HEK293T (cell line): ENCODE measurements around the gene SEL1L.

ENCODE experiments used
- ARNT ChIP-seq: fragments of 450-650 bp; IDR thresholded peaks from 2 replicates; pipeline ENCODE4 v1.6.1; 2017; ENCODE audit warnings: mild to moderate bottlenecking
- BHLHE40 ChIP-seq: fragments of 450-650 bp; IDR thresholded peaks from 2 replicates; pipeline ENCODE4 v1.6.1; 2016; ENCODE audit warnings: mild to moderate bottlenecking, moderate library complexity, borderline replicate concordance
- CTBP1 ChIP-seq: fragments of 450-650 bp; IDR thresholded peaks from 2 replicates; pipeline ENCODE4 v1.6.1; 2016; ENCODE audit warnings: borderline replicate concordance
- ELF4 ChIP-seq: fragments of 450-650 bp; IDR thresholded peaks from 2 replicates; pipeline ENCODE4 v1.6.1; 2017; ENCODE audit warnings: antibody characterized with exemption
- FOXA1 ChIP-seq: fragments of 450-650 bp; IDR thresholded peaks from 2 replicates; pipeline ENCODE4 v1.6.1; 2016; ENCODE audit warnings: mild to moderate bottlenecking
- FOXK2 ChIP-seq: fragments of 450-650 bp; IDR thresholded peaks from 2 replicates; pipeline ENCODE4 v1.6.1; 2016; ENCODE audit warnings: mild to moderate bottlenecking
- L3MBTL2 ChIP-seq: fragments of 450-650 bp; conservative IDR thresholded peaks from 2 replicates; pipeline ENCODE4 v1.6.1; 2016; ENCODE audit warnings: mild to moderate bottlenecking
- LEF1 ChIP-seq: fragments of 450-650 bp; IDR thresholded peaks from 2 replicates; pipeline ENCODE4 v1.6.1; 2017; ENCODE audit warnings: mild to moderate bottlenecking, borderline replicate concordance
- SP1 ChIP-seq: fragments of 450-650 bp; IDR thresholded peaks from 2 replicates; pipeline ENCODE4 v1.6.1; 2017
- SUZ12 ChIP-seq: fragments of 450-650 bp; IDR thresholded peaks from 2 replicates; pipeline ENCODE4 v1.6.1; 2016; ENCODE audit warnings: mild to moderate bottlenecking
- TARDBP ChIP-seq: fragments of 450-650 bp; IDR thresholded peaks from 2 replicates; pipeline ENCODE4 v1.6.1; 2016
- ZNF384 ChIP-seq: fragments of 450-650 bp; IDR thresholded peaks from 2 replicates; pipeline ENCODE4 v1.6.1; 2016
- TF ChIP-seq, protein P1 (sequence below): fragments of 450-650 bp; IDR thresholded peaks from 2 replicates; pipeline ENCODE4 v1.6.1; 2016

DNA sequence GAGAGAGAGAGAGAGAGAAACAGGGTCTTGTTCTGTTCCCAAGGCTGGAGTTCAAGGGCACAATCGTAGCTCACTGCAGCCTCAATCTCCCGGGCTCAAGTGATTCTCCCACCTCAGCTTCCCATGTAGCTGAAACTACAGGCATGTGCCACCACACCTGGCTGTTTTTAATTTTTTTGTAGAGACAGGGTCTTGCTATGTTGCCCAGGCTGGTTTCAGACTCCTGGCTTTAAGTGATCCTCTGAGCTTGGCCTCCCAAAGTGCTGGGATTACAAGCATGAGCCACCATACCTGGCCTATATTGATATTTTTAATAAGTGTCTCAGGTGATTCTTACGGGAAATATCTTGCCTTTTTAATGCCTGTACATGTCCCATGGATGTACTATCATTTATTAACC is 82.7 kb downstream of the SEL1L start:
- TF ChIP-seq SUZ12 (no peak), ZNF384 (no peak), LEF1 (no peak), FOXA1 (no peak), BHLHE40 (no peak), FOXK2 (no peak), CTBP1 (no peak), SP1 (no peak), L3MBTL2 (no peak), ELF4 (no peak), TARDBP (no peak), ARNT (no peak)
- TF ChIP-seq, protein P1, sequence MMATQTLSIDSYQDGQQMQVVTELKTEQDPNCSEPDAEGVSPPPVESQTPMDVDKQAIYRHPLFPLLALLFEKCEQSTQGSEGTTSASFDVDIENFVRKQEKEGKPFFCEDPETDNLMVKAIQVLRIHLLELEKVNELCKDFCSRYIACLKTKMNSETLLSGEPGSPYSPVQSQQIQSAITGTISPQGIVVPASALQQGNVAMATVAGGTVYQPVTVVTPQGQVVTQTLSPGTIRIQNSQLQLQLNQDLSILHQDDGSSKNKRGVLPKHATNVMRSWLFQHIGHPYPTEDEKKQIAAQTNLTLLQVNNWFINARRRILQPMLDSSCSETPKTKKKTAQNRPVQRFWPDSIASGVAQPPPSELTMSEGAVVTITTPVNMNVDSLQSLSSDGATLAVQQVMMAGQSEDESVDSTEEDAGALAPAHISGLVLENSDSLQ: no peak
